Breast epithelium (tissue), 3 donors: ENCODE results near the gene TMEM254.
"Not testable (repeated sequence)": the region's sequence is repeated elsewhere in the genome, so short reads cannot be mapped to it uniquely, and the experiment has no call there.

Source experiments
- POLR2AphosphoS5 ChIP-seq, 3 donors: sonication (generic); formaldehyde crosslinking; IDR thresholded peaks; one replicate each; pipeline ENCODE4 v1.6.1; 2017; ENCODE audit warnings: antibody characterized with exemption in 3 of 3
- TF ChIP-seq, protein P1 (sequence below), 3 donors: fragments of 450-650 bp; IDR thresholded peaks; one replicate each; pipeline ENCODE4 v1.5.1; 2016 to 2017; ENCODE audit warnings: antibody characterized with exemption in 3 of 3, mild to moderate bottlenecking in 3 of 3, moderate library complexity in 3 of 3

DNA sequence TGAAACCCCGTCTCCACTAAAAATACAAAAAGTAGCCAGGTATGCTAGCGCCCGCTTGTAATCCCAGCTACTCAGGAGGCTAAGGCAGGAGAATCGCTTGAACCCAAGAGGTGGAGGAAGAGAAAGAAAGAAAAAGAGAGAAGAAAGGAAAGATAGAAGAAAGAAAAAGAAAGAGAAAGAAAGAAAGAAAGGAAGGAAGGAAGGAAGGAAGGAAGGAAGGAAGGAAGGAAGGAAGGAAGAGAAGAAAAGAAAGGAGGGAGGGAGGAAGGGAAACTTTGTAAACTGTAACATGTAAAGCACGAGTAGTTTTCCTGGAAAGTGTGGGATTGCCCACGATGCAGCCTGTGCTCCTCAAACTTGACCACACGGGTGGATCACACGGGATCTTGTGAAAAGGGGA, 20.8 kb downstream of the TMEM254 start:
- TF ChIP-seq, protein P1, sequence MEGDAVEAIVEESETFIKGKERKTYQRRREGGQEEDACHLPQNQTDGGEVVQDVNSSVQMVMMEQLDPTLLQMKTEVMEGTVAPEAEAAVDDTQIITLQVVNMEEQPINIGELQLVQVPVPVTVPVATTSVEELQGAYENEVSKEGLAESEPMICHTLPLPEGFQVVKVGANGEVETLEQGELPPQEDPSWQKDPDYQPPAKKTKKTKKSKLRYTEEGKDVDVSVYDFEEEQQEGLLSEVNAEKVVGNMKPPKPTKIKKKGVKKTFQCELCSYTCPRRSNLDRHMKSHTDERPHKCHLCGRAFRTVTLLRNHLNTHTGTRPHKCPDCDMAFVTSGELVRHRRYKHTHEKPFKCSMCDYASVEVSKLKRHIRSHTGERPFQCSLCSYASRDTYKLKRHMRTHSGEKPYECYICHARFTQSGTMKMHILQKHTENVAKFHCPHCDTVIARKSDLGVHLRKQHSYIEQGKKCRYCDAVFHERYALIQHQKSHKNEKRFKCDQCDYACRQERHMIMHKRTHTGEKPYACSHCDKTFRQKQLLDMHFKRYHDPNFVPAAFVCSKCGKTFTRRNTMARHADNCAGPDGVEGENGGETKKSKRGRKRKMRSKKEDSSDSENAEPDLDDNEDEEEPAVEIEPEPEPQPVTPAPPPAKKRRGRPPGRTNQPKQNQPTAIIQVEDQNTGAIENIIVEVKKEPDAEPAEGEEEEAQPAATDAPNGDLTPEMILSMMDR (IDR thresholded peaks at IDR 0.05), result not testable (repeated sequence)
- TF ChIP-seq POLR2AphosphoS5 (IDR thresholded peaks at IDR 0.05), result not testable (repeated sequence)
